HepG2 (cell line): Measurements from ENCODE around the gene BCAS4. TPM values are rescaled to one million over a fixed set of nuclear protein-coding genes. Genes with fewer than 3 reads are reported as not detected.

Experiments used
- HHEX ChIP-seq: IDR thresholded peaks from 2 replicates; pipeline ENCODE4 v1.6.1; 2016; ENCODE audit warnings: control low read depth
- HNRNPL ChIP-seq: fragments of 200-400 bp; formaldehyde crosslinking; IDR thresholded peaks from 2 replicates; pipeline ENCODE4 v1.6.1; 2017; ENCODE audit warnings: mild to moderate bottlenecking, low read depth, low read length
- HOXA9 ChIP-seq: sonication (generic); formaldehyde crosslinking; IDR thresholded peaks from 2 replicates; pipeline ENCODE4 v1.8.1; 2022; ENCODE audit warnings: missing genetic modification reagents, mild to moderate bottlenecking, moderate library complexity, borderline replicate concordance
- NR2F6 ChIP-seq, 2 experiments: IDR thresholded peaks; 2 replicates each; pipeline ENCODE4 v1.6.1; 2016; ENCODE audit warnings: antibody characterized with exemption in 1 of 2, mild to moderate bottlenecking in 1 of 2
- RFXAP ChIP-seq: sonication (generic); formaldehyde crosslinking; IDR thresholded peaks from 2 replicates; pipeline ENCODE4 v1.4.0; 2020; ENCODE audit warnings: missing genetic modification reagents, borderline replicate concordance
- SALL1 ChIP-seq: sonication (generic); formaldehyde crosslinking; IDR thresholded peaks from 2 replicates; pipeline ENCODE4 v1.8.0; 2022; ENCODE audit warnings: mild to moderate bottlenecking, missing genetic modification reagents
- TCF12 ChIP-seq, 2 experiments: fragments of 450-650 bp in 1 of 2; sonication (generic) in 1 of 2; formaldehyde crosslinking in 1 of 2; IDR thresholded peaks; 2 replicates each; pipeline versions ENCODE4 v1.6.1 to v1.8.0; 2017 to 2022; ENCODE audit warnings: antibody characterized with exemption in 1 of 2, mild to moderate bottlenecking in 1 of 2, missing genetic modification reagents in 1 of 2, moderate library complexity in 1 of 2
- TGIF2 ChIP-seq: IDR thresholded peaks from 2 replicates; pipeline ENCODE4 v1.6.1; 2016; ENCODE audit warnings: control low read depth, missing compliant biosample characterization
- ZMAT3 ChIP-seq: sonication (generic); formaldehyde crosslinking; conservative IDR thresholded peaks from 2 replicates; pipeline ENCODE4 v1.7.0; 2021; ENCODE audit warnings: missing genetic modification reagents
- ZNF333 ChIP-seq: sonication (generic); formaldehyde crosslinking; IDR thresholded peaks from 2 replicates; pipeline ENCODE4 v1.4.0; 2020; ENCODE audit warnings: mild to moderate bottlenecking, missing genetic modification reagents, borderline replicate concordance
- ZSCAN29 ChIP-seq: sonication (generic); formaldehyde crosslinking; conservative IDR thresholded peaks from 2 replicates; pipeline ENCODE4 v1.4.0; 2020; ENCODE audit warnings: mild to moderate bottlenecking, missing genetic modification reagents
- polyA plus RNA-seq, 8 experiments: library from polyadenylated mRNA; depleted of rRNA in 3 of 8; stranded (reverse) in 7 of 8; unstranded in 1 of 8; fragments of >200 nt; fragmentation: Illumina TruSeq in 4 of 8; extraction: Trizol in 4 of 8; gene quantifications; 2 replicates each; pipeline versions ENCODE4 v1.2.1 to v1.2.3, GENCODE V29; 2011 to 2016; ENCODE audit warnings: low read depth in 4 of 8, missing spikeins in 1 of 8, mixed read lengths in 1 of 8; ENCODE audit not compliant: insufficient read depth in 1 of 8
- total RNA-seq, 5 experiments: library from RNA; depleted of rRNA; stranded (reverse); fragments of >200 nt; fragmentation: Illumina TruSeq; extraction: Trizol; gene quantifications; 2 replicates each; pipeline ENCODE4 v1.2.3, GENCODE V29; 2016; ENCODE audit warnings: low read depth in 1 of 5
- TF ChIP-seq, protein P1 (sequence below): sonication (generic); formaldehyde crosslinking; IDR thresholded peaks from 2 replicates; pipeline ENCODE4 v1.4.0; 2020; ENCODE audit warnings: missing genetic modification reagents, borderline replicate concordance
- TF ChIP-seq, protein P2 (sequence below): sonication (generic); formaldehyde crosslinking; IDR thresholded peaks from 2 replicates; pipeline ENCODE4 v1.5.0; 2020; ENCODE audit warnings: mild to moderate bottlenecking, missing genetic modification reagents
- TF ChIP-seq, protein P3 (sequence below): sonication (generic); formaldehyde crosslinking; IDR thresholded peaks from 2 replicates; pipeline ENCODE4 v1.4.0; 2020; ENCODE audit warnings: mild to moderate bottlenecking, low read depth, missing genetic modification reagents
- TF ChIP-seq, protein P4 (sequence below): sonication (generic); formaldehyde crosslinking; IDR thresholded peaks from 2 replicates; pipeline ENCODE4 v1.9.0; 2021; ENCODE audit warnings: mild to moderate bottlenecking, missing genetic modification reagents

BCAS4 gene
- total and polyA plus RNA-seq, 2 of the 13 experiments (the other 11 are each of a cell fraction or from before 2014, with no cell fraction given): 7.2 to 8.0 TPM

DNA sequence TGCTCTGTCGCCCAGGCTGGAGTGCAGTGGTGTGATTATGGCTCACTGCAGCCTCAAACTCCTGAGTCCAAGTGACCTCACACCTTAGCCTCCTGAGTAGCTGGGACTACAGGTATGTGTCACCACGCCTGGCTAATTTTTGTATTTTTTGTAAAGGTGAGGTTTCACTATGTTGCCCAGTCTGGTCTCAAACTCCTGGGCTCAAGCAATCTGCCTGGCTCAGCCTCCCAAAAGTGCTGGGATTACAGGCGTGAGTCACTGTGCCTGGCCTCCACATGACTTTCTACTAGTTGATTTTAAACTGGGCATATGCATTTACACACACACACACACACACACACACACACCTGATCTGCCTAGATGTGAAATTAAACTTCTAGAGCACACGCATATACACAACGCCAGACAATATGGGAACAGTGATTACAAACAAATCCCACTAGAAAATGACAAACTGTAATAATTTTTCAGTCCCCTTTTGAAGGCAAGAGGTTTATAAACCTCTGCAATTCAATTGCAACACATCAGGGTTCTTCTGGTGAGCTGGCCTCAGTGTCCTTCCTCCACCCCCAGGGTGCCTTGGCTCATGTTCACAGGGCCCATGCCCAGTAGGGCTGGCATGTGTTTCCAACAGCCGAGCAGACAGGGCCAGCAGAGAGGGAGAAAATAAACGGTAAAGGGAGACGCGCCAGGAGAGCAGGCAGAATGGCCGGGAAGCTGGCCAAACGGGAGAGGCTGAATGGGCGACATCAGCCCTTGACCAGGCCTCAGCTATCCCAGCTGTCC is 32.2 kb upstream of the BCAS4 start (continued):
- TF ChIP-seq, protein P1, sequence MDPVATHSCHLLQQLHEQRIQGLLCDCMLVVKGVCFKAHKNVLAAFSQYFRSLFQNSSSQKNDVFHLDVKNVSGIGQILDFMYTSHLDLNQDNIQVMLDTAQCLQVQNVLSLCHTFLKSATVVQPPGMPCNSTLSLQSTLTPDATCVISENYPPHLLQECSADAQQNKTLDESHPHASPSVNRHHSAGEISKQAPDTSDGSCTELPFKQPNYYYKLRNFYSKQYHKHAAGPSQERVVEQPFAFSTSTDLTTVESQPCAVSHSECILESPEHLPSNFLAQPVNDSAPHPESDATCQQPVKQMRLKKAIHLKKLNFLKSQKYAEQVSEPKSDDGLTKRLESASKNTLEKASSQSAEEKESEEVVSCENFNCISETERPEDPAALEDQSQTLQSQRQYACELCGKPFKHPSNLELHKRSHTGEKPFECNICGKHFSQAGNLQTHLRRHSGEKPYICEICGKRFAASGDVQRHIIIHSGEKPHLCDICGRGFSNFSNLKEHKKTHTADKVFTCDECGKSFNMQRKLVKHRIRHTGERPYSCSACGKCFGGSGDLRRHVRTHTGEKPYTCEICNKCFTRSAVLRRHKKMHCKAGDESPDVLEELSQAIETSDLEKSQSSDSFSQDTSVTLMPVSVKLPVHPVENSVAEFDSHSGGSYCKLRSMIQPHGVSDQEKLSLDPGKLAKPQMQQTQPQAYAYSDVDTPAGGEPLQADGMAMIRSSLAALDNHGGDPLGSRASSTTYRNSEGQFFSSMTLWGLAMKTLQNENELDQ (CRISPR knock-in tag): no peak
- TF ChIP-seq HHEX: no peak
- no peak for TF ChIP-seq RFXAP (CRISPR knock-in tag)
- 0 out of 2 replicates have a peak, but pooled peaks have one; percentile 16 for TF ChIP-seq HNRNPL
- TF ChIP-seq, protein P2, sequence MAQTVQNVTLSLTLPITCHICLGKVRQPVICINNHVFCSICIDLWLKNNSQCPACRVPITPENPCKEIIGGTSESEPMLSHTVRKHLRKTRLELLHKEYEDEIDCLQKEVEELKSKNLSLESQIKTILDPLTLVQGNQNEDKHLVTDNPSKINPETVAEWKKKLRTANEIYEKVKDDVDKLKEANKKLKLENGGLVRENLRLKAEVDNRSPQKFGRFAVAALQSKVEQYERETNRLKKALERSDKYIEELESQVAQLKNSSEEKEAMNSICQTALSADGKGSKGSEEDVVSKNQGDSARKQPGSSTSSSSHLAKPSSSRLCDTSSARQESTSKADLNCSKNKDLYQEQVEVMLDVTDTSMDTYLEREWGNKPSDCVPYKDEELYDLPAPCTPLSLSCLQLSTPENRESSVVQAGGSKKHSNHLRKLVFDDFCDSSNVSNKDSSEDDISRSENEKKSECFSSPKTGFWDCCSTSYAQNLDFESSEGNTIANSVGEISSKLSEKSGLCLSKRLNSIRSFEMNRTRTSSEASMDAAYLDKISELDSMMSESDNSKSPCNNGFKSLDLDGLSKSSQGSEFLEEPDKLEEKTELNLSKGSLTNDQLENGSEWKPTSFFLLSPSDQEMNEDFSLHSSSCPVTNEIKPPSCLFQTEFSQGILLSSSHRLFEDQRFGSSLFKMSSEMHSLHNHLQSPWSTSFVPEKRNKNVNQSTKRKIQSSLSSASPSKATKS (CRISPR knock-in tag): no peak
- TF ChIP-seq SALL1 (CRISPR knock-in tag): no peak
- TF ChIP-seq TCF12 (IDR thresholded peaks at IDR 0.05): no peak
- TF ChIP-seq TCF12 (CRISPR knock-in tag; IDR thresholded peaks at IDR 0.05): 0 out of 2 replicates have a peak, but pooled peaks have one; percentile 26
- TF ChIP-seq, protein P3, sequence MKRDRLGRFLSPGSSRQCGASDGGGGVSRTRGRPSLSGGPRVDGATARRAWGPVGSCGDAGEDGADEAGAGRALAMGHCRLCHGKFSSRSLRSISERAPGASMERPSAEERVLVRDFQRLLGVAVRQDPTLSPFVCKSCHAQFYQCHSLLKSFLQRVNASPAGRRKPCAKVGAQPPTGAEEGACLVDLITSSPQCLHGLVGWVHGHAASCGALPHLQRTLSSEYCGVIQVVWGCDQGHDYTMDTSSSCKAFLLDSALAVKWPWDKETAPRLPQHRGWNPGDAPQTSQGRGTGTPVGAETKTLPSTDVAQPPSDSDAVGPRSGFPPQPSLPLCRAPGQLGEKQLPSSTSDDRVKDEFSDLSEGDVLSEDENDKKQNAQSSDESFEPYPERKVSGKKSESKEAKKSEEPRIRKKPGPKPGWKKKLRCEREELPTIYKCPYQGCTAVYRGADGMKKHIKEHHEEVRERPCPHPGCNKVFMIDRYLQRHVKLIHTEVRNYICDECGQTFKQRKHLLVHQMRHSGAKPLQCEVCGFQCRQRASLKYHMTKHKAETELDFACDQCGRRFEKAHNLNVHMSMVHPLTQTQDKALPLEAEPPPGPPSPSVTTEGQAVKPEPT (CRISPR knock-in tag): 0 out of 2 replicates have a peak, but pooled peaks have one; percentile 56
- TF ChIP-seq ZMAT3 (CRISPR knock-in tag): 0 out of 2 replicates have a peak, but pooled peaks have one; percentile 46
- peak; percentile 40; the same call in 1 of the 2 replicates for TF ChIP-seq TGIF2
- TF ChIP-seq, protein P4, sequence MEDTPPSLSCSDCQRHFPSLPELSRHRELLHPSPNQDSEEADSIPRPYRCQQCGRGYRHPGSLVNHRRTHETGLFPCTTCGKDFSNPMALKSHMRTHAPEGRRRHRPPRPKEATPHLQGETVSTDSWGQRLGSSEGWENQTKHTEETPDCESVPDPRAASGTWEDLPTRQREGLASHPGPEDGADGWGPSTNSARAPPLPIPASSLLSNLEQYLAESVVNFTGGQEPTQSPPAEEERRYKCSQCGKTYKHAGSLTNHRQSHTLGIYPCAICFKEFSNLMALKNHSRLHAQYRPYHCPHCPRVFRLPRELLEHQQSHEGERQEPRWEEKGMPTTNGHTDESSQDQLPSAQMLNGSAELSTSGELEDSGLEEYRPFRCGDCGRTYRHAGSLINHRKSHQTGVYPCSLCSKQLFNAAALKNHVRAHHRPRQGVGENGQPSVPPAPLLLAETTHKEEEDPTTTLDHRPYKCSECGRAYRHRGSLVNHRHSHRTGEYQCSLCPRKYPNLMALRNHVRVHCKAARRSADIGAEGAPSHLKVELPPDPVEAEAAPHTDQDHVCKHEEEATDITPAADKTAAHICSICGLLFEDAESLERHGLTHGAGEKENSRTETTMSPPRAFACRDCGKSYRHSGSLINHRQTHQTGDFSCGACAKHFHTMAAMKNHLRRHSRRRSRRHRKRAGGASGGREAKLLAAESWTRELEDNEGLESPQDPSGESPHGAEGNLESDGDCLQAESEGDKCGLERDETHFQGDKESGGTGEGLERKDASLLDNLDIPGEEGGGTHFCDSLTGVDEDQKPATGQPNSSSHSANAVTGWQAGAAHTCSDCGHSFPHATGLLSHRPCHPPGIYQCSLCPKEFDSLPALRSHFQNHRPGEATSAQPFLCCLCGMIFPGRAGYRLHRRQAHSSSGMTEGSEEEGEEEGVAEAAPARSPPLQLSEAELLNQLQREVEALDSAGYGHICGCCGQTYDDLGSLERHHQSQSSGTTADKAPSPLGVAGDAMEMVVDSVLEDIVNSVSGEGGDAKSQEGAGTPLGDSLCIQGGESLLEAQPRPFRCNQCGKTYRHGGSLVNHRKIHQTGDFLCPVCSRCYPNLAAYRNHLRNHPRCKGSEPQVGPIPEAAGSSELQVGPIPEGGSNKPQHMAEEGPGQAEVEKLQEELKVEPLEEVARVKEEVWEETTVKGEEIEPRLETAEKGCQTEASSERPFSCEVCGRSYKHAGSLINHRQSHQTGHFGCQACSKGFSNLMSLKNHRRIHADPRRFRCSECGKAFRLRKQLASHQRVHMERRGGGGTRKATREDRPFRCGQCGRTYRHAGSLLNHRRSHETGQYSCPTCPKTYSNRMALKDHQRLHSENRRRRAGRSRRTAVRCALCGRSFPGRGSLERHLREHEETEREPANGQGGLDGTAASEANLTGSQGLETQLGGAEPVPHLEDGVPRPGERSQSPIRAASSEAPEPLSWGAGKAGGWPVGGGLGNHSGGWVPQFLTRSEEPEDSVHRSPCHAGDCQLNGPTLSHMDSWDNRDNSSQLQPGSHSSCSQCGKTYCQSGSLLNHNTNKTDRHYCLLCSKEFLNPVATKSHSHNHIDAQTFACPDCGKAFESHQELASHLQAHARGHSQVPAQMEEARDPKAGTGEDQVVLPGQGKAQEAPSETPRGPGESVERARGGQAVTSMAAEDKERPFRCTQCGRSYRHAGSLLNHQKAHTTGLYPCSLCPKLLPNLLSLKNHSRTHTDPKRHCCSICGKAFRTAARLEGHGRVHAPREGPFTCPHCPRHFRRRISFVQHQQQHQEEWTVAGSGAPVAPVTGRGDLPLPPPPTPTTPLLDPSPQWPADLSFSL: peak; percentile 22; the same call in 1 of the 2 replicates
- no peak for TF ChIP-seq ZNF333 (CRISPR knock-in tag)
- no peak for TF ChIP-seq HOXA9
- TF ChIP-seq ZSCAN29 (CRISPR knock-in tag): no peak
- no peak for TF ChIP-seq NR2F6 (IDR thresholded peaks at IDR 0.05)
- no peak for TF ChIP-seq NR2F6 (CRISPR knock-in tag; IDR thresholded peaks at IDR 0.05)
